ENCODE results near the gene ESYT2.
A peak's percentile ranks its signal among the peaks of the same experiment; 100 is the strongest.
"Not testable (repeated sequence)": the region's sequence is repeated elsewhere in the genome, so short reads cannot be mapped to it uniquely, and the experiment has no call there.

Gene ESYT2, protein sequence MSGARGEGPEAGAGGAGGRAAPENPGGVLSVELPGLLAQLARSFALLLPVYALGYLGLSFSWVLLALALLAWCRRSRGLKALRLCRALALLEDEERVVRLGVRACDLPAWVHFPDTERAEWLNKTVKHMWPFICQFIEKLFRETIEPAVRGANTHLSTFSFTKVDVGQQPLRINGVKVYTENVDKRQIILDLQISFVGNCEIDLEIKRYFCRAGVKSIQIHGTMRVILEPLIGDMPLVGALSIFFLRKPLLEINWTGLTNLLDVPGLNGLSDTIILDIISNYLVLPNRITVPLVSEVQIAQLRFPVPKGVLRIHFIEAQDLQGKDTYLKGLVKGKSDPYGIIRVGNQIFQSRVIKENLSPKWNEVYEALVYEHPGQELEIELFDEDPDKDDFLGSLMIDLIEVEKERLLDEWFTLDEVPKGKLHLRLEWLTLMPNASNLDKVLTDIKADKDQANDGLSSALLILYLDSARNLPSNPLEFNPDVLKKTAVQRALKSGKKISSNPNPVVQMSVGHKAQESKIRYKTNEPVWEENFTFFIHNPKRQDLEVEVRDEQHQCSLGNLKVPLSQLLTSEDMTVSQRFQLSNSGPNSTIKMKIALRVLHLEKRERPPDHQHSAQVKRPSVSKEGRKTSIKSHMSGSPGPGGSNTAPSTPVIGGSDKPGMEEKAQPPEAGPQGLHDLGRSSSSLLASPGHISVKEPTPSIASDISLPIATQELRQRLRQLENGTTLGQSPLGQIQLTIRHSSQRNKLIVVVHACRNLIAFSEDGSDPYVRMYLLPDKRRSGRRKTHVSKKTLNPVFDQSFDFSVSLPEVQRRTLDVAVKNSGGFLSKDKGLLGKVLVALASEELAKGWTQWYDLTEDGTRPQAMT

DNA sequence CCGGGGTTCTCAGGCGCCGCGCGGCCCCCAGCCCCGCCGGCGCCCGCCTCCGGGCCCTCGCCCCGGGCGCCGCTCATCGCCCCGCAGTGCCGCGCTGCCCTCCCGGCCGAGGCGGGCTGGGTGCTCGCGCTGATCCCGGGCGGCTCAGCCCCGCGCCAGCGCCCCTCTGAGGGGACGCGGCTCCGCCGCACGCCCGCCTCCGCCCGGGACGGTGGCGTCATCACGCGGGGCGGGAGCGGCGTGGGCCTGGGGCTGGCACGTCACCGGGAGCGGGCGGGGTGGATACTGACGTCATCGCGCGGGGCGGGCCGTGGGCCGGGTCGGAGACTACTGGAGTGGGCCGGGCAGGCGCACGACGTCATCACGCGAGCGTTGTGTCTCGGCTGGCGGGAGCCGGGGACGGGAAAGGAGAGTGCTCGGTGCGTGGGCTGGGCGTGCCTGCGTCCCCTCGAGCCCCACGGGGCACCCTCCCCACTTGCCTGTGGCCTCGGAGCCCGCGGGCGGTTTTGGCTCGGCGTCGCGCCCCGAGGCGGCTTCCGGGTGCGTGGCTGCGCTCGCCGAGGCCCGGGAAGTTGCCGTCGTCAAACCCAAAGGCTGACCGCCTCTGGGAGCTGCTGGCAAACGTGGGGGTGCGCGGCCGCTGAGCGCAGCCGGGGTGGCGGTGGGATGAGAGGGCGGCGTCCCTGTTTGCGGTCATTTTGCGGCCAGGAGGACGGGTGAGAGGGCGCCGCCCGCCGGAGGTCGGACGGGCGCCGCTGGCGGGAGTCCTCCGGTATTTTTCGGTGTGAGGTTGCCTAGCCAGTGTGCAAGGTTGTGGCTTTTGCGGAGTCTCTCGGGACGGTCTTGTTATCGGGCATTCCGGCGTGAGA is at the start of gene ESYT2:
ESYT2 (minus strand) TSS at position 168 of the 869 bp plus-strand sequence; CDS start at position 77, 91 bp downstream.
- DNase-seq: peak; percentile 99

DNA sequence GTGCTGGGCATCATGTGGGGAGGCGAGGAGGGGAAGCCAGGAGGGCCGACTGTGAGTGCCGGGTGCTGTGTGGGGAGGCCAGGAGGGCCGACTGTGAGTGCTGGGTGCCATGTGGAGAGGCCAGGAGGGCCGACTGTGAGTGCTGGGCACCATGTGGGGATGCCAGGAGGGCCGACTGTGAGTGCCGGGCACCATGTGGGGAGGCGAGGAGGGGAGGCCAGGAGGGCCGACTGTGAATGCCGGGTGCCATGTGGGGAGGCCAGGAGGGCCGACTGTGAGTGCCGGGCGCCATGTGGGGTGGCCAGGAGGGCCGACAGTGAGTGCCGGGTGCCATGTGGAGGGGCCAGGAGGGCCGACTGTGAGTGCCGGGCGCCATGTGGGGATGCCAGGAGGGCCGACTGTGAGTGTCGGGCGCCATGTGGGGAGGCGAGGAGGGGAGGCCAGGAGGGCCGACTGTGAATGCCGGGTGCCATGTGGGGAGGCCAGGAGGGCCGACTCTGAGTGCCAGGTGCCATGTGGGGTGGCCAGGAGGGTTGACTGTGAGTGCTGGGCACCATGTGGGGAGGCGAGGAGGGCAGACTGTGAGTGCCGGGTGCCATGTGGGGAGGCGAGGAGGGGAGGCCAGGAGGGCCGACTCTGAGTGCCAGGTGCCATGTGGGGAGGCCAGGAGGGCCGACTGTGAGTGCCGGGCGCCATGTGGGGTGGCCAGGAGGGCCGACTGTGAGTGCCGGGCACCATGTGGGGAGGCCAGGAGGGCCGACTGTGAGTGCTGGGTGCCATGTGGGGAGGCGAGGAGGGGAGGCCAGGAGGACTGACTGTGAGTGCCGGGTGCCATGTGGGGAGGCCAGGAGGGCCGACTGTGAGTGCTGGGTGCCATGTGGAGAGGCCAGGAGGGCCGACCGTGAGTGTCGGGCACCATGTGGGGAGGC is 49.1 kb upstream of the ESYT2 start:
- DNase-seq: not testable (repeated sequence)

DNA sequence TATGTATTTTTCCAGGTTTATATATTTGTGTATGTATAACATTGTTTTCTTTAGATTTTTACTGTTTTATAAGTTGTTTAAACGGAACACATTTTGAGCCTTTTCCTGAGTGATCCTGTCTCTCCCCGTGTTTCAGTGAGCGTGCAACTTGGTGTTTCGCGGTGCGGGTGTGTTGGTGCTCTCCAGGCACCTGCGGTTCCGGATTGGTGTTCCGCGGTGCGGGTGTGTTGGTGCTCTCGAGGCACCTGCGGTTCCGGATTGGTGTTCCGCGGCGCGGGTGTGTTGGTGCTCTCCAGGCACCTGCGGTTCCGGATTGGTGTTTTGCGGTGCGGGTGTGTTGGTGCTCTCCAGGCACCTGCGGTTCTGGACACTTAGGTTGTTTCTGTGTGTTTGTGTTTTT is 47.7 kb upstream of the ESYT2 start:
- DNase-seq: no peak

DNA sequence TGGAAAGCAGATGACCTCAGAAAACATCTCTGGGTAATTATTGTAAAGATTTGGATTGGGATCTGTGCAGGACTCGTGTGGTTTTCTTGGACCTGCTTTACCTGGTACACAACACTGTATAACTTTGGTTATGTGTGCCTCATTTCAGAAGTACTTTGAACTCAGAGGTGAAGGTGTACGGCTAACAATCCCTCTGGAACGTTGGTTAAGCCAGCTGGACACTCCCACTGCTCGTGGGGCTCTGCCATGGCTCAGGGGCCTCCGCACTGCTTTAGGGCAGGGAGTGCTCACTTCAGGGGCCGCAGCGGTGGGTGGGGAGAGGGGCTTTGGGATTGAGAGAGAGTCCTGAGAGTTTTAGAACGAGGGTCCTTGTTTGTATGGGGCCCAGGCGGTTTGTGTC is 40.6 kb upstream of the ESYT2 start:
- no peak for DNase-seq

DNA sequence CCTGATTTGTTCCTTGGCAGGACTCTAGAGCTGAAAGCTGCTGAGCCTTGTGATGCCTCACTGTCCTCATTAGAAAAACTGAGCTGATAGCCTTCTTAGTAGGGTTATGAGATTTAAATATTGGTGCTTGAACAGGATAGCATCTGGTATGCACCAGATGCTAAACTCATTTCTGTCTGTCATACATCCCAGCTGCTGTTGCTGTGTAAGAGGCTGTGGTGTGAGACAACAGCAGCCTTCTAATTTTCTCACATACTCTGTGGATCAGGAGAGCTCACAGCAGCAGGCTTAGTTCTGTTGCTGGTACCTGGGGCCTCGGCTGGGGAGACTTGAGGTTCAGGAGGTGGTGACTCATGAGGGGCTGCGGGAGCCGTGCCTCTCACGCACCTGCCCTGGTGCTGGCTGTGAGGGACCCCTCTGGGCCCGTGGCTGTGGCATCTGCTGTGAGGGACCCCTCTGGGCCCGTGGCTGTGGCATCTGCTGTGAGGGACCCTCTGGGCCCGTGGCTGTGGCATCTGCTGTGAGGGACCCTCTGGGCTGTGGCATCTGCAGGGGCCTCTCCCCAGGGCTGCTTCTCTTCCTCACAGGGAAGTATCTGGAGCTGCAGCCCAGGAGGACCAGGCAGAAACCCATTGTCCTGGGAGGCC is 39.6 kb upstream of the ESYT2 start:
- no peak for DNase-seq

DNA sequence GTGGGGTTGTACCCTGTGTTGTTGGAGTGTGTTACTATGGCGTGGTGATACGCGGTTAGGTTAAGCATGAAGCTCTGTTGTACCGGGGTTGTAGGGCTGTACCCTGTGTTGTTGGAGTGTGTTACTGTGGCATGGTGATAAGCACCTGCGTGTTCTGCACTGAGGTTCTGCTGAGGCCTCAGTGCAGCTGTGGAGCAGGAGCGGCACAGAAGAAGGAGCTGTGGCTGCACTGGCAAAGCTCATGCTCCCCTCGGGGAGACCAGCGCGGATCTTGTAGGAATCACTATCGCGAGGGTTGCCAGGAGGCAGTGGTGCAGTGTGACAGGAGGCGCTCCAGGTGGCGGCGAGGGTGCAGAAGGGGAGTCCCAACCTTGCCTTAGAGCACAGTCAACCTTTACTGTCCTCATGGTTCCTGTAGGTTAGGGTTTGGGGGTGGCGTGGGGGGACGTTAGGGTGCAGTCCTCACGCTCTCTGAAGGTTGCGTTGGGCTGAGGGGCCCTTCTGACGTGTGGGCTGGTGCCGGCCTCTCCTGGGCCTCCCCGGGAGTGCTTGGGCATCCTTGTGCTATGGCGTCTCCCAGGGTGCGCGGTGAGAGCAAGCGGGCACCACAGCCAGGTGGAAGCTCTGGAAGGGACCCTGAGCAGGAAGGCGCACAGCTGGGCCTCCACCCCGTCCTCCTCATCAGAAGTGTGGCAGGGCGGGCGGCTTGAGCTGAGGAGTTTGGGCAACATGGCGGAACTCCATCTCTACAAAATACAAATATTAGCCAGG is 38.1 kb upstream of the ESYT2 start:
- DNase-seq: no peak

DNA sequence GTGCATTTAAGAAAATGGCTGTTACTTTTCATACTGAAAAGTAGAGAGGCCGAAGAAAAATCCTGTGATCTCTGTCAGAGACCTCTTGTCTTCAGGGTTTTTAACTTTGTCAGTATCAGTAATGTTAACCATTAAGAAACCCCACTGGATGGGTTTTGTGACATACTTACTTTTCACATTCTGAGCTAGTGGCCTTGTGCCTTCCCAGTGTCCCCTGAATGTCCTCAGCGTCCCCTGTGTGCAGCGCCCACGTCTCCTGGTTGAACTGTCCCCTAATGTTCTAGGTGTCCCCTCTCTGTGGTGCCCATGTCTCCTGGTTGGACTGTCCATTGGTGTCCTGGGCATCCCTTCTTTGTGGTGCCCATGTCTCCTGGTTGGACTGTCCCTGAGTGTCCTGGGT is 36.7 kb upstream of the ESYT2 start:
- DNase-seq: no peak

DNA sequence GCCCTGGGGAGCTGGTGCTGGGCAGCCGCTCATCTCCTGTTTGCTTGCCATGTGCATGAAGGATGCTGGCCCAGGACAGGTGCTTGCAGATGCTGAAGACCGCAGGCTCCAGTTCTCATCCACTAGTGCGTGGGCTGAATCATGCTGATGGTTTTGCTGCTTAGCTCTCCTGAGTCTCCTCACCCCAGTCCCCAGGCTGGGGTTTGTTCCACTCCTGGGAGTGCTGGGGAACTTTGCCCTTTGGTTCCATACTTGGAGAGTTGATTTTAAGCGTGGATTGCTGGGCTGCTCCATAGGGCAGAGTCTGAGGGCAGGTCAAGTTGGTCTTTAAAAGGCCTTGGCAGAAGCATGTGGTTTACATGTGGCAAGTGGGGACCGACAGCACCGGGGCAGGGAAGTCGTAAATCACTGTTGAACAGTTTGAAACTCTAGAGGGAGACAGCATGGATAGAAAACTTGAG is 36.2 kb upstream of the ESYT2 start:
- no peak for DNase-seq

DNA sequence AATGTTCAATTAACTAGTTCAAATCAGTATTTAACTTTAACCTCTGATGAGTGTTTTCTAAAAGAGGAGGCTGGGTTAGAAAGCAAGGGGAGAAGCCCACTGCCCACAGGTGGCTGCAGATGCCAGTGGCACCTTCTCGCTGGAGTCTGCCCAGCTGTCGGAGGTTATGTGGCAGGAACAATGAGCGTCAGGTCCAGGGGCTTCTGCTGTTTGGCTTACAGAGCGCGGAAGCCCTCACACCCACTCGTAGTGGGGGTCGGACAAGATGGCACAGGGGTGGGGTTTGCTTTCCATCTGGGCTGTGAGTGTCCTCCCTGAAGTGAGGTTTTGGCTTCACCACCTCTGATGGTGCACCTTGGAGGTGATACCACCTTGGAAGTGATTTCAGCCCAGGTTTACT is 35.5 kb upstream of the ESYT2 start:
- no peak for DNase-seq

DNA sequence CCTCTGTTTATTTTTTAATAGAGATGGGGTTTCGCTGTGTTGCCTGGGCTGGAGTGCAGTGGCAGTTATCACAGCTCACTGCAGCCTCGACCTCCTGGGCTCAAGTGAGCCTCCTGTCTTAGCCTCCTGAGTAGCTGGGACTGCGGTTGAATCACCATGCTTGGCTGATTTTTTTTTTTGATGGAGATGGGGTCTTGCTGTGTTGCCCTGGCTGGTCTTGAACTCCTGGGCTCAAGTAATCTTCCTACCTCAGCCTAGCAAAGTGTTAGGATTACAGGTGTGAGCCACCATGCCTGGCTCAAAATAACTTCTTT is 35.2 kb upstream of the ESYT2 start:
- no peak for DNase-seq

DNA sequence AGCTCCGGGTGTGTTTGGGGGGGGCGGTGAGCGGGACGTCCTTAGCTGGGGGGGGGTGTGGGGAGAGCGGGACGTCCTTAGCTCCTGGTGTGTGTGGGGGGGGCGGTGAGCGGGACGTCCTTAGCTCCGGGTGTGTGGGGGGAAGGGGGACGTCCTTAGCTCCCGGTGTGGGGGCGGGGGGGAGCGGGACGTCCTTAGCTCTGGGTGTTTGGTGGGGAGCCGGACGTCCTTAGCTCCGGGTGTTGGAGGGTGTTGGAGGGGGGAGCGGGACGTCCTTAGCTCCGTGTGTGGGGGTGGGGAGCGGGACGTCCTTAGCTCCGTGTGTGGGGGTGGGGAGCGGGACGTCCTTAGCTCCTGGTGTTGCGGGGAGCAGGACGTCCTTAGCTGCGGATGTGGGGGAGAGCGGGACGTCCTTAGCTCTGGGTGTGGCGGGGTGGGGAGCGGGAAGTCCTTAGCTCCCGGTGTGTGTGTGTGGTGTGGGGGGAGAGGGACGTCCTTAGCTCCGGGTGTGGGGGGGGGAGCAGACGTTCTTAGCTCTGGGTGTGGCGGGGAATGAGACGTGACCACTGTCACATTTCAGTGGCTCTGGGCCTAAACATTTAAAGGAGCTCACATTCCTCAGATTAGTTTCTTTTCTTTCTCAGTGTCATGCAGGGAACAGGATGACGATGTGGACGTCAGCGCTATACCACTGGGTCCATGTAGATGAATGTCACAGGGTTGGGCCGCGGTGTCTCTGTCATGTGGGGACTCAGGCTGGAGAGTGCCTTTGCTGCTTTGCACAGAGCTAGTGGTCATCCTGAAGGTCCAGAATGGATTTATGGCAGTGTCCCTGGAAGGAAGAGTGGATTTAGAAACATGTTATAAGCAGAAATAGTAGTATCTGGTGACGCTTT is 34.5 kb upstream of the ESYT2 start:
- DNase-seq: peak; percentile 35

DNA sequence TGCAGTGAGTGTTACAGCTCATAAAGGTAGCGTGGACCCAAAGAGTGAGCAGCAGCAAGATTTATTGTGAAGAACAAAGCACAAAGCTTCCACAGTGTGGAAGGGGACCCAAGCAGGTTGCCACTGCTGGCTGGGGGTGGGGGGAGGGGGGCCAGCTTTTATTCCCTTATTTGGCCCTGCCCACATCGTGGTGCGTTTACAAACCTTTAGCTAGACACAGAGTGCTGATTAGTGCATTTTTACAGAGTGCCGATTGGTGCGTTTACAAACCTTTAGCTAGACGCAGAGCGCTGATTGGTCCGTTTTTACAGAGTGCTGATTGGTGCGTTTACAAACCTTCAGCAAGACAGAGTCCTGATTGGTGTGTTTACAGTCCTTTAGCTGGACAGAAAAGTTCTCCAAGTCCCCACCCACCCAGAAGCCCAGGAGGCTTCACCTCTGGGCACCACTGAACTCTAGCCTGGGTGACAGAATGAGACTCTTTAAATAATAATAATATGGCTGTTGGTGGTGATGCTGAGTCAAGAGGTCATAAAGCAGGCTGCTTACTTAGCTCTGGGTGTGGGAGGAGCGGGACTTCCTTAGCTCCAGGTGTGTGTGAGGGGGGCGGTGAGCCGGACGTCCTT is 33.8 kb upstream of the ESYT2 start:
- peak; percentile 27 for DNase-seq

DNA sequence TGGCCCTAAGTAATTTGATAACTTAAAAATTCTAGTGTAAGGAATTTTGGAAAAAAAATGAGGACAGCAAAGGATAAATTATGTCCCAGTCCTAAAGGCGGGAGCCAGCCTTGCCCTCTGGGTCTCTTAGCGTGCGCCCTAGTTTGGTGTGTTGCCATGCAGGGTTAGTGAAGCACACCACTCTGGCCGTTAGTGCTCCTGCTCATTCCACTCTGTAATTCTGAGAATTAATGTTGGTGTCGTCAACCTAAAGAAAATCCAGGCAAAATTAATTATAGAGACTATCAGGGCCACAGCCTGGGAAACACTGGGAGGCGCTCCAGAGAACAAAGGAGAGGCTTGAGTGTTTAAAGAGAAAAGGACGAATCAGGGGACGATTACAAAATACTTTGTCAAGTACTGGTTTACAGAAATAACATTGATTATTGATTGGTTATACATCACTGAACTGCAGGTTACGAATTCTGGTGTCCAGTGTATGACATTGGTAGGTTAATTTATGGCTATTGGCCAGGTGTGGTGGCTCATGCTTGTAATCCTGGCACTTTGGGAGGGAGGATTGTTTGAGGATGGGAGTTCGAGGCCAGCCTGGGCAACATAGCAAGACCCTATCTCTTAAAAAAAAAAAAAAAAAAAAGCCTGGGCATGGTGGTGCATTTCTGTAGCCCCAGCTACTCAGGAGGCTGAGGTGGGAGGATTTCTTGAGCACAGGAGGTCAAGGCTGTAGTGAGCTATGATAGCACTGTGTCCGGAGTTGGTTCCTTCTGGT is 32.8 kb upstream of the ESYT2 start:
- no peak for DNase-seq

DNA sequence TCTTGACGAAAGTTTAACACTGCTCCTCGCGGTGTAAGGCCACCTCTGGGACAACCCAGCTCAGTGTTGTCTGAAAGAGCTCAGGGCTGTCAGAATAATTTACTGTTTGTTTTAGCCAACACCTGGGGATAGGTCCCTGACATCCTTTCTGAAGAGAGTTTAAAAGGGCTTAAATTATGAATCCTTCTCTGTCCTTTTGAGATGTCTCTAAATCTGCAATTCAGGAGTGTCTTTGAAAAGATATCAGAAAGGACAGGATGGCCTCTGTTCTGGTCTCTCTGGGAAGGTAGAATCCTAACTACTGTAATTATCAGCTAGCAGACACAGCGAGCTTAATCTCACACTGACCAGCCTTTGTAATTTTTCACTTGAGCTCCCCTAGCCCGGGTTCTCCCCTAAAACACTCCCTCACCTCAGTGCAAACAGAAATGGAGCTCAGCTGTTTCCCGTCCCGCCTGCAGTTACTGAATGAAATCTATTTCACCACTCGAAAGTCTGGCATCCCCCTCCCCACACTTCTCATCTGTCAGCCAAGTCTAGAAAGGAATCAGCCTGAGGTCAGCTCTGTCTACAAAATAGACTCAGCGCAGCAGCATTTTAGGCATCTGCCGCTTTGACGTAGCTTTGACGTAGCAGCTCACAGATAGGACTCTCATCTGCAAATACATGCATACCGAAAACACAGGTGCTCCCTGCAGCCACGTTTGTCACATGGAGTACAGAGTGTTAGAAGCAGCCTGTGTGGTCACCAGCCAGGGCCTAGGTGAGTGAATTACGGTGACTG is 31.9 kb upstream of the ESYT2 start:
- no peak for DNase-seq

DNA sequence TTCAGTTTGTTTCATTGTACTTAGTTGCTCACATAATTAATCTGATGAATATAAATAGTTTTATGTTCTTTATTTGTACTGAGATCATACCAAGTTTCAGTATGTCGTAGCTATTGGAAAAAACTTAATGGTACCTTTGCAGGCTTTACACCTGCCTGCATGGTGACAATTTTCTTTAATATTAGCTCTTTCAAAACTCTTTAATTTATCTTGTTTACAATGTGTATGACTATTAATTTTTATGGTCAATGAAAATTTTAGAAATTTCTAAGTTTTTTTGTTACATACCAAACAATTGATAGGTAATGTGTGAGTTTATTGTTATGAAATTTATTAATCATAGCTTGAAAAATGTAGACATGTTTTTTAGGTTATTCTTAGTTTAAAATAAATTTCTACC is 31.1 kb upstream of the ESYT2 start:
- DNase-seq: no peak

DNA sequence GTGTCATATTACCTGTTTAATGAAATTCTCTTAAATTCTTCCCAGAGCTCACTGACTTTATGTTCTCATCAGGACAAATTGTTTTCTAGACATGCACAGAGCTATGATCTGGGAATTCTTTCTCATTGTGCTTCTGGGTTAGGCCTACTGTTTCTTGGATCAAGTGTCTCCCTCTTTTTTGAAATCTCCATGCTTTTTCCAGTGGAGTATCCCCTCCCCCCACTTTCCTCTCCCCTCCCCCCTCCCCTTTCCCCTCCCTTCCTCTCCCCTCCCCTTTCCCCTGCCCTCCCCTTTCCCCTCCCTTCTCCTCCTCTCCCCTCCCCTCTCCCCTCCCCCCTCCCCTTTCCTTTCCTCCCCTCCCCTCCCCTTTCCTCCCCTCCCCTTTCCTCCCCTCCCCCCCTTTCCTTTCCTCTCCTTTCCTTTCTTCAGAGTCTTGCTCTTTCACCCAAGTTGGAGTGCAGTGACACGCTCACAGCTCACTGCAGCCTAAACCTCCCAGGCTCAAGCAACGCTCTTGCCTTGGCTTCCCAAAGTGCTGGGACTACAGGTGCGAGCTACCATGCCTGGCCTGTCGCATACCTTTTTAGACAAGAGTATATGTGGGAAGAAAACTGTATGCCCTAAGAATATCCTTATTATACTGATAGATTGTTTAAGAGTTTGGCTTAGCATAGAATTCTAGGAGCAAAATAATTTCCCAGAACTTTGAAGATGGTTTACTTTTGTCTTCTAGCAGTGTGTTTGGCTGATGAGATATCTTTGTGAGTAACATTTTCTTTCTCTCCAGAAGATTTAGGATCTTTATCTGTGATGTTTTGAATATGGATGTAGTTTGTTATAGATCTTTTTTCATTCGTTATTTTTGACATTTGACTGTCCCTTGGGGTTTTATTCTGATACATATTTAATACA is 29.5 kb upstream of the ESYT2 start:
- no peak for DNase-seq

Data from stimulated activated CD4-positive, alpha-beta T cell treated with anti-CD3 and anti-CD28 coated beads, Interleukin-4, amount 100 ng/mL, for 24 hours (primary cell).